Activated CD4-positive, CD25-positive, alpha-beta regulatory T cell (primary cell): ENCODE data around the gene CRTC3.
"Not testable (repeated sequence)": the region's sequence is repeated elsewhere in the genome, so short reads cannot be mapped to it uniquely, and the experiment has no call there.

ENCODE experiments used
- DNase-seq, 4 experiments: peaks; one replicate each; lab custom pipeline; 2025; lab: John Stamatoyannopoulos, UW

CRTC3 gene, protein sequence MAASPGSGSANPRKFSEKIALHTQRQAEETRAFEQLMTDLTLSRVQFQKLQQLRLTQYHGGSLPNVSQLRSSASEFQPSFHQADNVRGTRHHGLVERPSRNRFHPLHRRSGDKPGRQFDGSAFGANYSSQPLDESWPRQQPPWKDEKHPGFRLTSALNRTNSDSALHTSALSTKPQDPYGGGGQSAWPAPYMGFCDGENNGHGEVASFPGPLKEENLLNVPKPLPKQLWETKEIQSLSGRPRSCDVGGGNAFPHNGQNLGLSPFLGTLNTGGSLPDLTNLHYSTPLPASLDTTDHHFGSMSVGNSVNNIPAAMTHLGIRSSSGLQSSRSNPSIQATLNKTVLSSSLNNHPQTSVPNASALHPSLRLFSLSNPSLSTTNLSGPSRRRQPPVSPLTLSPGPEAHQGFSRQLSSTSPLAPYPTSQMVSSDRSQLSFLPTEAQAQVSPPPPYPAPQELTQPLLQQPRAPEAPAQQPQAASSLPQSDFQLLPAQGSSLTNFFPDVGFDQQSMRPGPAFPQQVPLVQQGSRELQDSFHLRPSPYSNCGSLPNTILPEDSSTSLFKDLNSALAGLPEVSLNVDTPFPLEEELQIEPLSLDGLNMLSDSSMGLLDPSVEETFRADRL

DNA sequence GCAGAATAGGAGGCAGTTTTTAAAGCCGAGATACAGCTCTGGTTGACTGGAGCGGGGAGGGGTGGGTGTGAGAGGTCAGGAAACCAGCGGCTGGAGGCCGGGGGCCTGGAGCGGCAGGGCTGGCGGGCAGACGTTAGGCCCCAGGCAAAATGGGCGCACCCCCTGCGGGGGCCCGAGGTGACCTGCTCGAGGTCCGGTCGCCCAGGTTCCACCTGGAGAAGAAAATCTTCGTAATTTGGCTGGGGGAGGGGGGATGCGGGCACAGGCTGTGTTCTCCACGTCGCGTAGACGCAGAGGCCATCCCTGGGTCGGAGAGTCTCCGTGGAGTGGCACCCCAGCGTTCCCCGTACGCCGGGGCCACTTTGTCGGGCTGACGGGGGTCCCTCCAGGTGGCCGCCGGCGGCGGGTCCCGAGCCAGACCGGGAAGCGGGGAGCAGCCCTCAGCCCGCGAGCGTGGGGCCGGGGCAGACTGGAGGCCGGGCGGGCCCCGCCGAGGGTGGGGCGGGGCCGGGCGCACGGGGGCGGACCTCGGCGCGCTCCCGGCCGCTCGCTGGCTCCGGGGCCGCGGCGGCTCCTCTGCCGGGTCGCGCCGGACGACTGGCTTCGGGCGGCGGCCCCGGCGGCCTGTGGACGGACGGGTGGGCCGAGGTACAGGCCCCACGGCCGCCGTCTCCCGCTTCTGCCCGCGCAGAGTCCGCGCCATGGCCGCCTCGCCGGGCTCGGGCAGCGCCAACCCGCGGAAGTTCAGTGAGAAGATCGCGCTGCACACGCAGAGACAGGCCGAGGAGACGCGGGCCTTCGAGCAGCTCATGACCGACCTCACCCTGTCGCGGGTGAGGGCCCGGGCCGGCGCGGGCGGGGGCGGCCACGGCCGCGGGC is at the start of gene CRTC3:
Gene CRTC3, plus strand, starts transcription at position 553 of the 879 bp plus-strand sequence. Its CDS starts 149 bp downstream, at position 702.
- peak; percentile 18 to 48 (median 35) for DNase-seq

DNA sequence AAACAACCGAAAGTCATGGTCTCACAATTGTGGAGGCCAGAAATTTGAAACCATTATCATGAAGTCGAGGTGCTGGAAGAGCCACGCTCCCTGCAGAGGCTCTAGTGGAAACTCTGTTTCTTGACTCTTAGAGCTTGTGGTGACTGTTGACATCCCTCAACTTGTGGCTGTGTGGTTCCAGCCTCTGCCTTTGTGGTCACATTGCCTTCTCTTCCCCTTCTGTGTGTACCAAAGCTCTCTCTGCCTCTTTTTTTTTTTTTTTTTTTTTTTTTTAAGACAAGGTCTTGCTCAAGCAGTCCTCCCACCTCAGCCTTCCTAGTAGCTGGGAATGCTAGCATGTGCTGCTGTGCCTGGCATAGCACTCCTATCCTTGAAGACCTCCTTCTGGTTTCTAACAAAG is 48.7 kb upstream of the CRTC3 start:
- DNase-seq, result no peak

DNA sequence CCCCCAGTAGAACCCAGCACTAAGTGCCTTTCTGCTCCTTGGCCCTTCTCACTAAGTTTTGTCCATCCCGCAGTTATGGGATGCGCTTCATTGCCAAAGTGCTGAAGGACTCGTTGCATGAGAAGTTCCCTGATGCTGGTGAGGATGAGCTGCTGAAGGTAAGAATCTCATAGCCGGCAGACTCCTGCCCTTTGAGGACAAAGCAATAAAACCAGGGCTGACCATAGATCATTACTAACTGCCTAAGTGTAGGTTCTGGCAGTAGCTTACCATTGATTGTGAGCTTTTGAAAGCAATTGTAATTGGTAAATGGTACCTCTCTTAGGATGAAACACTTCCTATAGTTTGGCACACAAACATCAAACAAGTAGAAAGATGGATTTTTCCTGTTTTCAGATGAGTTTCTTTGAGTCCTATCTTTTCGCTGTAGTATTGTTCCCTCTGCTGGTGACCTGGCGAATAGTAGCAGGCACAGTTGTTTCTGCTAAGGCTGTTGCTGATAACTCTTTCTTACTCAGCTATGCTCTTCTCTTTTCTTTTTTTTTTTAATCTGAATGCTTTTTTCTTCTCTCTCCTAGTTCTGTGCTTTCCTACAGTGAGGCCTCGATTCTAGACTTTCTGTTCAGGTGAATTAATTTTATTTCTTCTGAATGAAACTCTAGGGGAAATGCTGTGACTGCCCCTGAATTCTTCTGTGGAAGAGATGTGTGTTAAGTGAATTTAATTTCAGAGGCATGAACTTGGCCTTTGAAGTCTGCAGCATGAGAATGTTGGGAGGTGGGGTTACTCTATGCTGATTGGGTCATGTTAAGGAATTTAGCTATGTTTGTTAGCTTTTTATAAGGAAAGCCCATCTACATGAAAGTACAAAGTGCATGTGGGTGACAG is 47.4 kb upstream of the CRTC3 start:
- peak in 2 of 4 experiments; percentile 4 to 10 for DNase-seq

DNA sequence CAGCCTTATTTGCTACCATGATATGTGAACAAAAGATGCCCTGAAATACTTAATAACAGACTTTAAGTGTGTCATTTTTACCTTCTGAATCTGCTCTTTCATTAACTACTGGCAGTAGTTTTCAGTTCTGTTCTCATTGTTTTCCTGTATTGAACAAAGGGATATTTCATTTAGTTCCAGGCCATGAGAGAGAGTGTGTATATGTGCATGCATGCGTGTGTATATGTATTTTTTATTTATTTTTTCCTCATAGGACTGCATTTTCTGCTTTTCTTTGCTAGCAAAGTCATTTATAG is 46.8 kb upstream of the CRTC3 start:
- no peak for DNase-seq

DNA sequence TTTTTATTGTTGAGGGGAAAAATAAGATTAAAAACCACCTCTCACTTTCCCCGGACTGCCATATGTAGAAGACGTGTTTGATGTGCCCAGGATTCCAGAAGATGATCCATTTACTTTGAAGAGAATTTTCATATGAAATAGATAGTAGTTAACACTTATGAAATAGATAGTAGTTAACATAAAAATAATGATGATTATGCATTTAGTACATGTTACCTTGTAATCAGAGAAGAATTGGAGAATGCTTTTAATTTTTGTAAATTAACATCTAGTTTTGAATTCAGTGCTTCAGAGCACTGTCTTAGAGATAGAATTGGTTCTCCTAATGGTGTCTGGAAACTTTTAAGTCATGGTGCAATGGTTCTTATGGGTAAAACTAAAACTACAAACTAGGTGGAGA is 46.1 kb upstream of the CRTC3 start:
- DNase-seq, result no peak

DNA sequence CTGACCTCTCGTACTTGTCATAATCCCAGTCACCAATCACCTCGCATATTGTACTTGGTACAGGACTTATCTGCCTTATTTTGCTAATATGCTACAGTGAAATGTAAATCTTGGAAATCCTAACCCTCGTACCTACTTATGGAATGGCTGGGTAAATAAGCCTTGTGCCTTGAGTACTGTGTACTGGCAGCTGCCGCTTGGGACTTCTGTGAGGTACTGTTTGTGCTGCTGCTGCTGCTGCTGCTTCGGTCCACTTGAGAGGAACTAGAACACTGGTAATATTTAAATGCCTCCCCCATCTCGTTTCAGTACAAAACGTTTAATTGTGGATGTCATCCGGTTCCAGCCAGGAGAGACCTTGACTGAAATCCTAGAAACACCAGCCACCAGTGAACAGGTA is 42.5 kb upstream of the CRTC3 start:
- no peak for DNase-seq

DNA sequence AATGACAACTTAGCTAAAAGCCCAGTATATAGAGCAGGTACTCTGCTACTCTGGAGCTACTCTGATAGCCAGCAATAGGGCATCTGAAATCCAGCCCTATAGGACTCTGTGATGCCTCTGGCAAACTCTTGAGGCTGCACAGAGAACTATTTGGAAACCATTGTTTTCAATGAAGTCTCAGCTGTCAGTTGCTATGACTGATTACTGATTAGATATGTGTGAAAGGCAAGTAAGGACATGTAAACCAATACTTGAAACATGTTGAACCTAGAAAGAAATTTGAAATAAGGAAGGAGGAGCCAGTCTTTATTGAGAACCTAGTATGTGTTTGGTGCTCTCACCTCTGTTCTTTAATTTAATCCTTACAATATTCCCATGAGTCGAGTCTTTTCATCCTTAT is 40.2 kb upstream of the CRTC3 start:
- no peak for DNase-seq

DNA sequence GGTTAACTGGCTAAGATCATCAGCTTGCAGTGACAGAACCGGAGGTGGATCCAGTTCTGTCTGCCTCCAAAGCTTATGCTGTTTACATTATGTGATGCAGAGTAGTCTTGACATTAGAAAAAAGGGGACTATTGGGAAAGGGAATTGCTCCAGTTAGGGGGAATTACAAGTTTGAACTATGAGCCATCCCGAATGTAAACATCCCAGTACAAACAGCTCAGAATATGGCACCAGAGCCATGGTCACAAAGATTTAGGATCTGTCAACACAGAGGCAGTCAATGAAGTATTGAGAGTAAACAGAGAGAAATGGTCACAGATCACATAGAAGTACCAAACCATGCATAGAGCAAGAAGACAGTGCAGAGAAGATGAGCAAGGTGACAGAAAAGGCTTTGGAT is 39.8 kb upstream of the CRTC3 start:
- DNase-seq, result no peak

DNA sequence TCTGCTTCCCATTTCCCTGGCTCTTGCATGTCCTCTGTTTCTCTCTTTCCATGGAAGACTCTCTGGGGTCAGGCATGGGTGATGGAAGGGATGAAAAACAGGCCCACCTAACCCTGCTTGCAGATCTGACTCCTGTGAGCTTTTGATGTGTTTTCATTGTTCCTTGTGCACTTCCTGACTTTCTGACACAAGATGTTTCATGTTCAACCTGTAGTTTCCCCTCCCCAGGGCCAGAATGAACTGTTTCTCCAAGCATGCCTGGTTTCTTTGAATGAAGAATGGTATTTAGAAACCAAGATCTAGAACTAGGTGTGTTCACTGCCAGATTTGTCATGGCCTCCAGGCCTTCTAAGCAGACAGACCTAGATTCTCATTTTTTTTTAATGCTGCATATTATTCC is 36.1 kb upstream of the CRTC3 start:
- DNase-seq, result no peak

DNA sequence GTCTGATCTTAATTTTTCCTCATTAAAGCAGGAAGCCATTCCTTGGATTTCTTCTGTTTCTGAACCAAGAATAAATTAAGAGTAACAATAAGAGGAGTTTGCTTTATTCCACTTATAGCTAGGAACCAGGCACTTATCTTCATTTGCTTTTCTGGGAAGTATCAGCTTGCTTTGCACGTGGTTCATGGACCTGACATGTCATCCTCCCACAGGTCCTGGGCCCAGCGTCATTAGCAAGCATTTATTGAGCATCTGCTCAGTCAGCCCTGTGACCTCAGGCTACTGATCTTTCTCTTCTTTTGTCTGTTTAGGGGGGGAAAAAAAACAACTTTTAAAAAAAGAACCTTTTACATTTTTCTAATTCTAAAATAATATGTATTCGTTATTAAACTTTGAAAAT is 34.7 kb upstream of the CRTC3 start:
- no peak for DNase-seq

DNA sequence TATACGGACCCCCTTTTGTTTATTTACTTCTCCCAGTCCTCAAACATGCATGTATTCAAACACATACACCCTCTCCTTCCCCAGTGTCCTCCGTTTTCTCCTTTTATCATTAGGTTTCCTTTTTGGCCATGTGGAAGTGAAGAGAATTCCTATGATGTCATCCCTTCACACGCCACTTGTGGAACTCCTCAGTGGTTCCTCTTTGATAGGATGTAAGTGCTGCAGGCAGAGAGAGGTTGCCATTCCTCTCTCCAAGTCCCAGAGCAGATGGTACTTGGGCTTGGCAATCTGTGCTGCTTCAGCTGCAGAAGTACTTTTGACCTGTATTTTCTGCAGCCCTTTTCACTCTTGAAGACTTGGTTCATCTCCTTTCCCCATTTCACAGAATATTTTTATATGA is 32.9 kb upstream of the CRTC3 start:
- DNase-seq, result no peak

DNA sequence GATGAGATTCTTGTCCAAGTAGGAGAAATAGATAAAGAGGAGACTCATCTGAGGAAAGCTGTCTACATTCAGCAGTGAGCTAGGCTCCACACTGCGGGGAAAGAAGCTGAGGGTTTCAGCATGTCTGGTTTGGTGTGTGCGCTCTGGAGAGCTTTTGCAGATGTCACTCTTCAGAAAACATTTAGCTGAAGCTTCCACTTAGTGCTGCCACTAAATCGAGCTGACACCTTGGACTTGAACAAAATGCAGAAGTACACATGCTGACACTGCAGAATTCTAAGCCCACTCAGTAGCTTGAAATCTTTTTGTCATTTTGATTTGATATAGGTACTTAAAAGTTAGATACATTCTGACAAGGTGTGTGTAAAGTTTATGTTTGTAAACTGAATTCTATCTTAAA is 32.3 kb upstream of the CRTC3 start:
- DNase-seq, result no peak

DNA sequence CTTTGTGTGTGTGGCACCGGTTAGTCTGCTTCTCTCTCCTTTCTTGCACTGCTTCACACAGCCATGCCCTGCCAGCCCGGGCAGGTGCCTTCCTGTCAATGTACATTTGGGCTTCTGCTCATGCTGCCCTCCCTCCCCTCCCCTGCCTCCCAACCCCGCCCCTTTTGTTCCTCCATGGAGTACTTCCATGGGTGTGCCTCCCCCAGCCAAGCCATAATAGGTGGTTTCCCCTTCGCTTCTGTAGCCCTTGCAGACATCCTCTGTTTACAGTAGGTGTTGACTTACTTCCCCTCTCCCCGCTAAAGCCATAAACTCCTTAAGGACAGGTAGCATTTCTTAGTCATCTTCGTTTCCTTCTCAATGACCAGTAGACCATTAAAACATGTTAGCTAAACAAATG is 31.8 kb upstream of the CRTC3 start:
- DNase-seq, result no peak

DNA sequence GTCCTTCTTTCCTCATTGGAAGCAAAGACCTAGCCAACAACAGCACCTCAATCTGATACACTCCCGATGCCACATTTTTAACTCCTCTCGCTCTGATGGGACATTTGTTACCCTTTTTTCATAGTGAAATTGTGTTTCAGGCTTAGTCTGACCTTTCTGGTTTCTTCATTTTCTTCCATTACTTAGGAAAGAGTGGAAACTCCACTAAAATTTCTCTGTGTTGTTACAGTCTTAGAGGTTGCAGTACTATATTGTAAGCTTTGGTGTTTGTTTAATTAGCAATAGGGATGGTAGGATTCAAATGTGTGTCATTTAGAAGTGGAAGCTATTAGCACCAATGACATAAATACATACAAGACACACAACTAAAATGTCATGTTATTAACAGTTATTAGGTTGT is 29.6 kb upstream of the CRTC3 start:
- no peak for DNase-seq

DNA sequence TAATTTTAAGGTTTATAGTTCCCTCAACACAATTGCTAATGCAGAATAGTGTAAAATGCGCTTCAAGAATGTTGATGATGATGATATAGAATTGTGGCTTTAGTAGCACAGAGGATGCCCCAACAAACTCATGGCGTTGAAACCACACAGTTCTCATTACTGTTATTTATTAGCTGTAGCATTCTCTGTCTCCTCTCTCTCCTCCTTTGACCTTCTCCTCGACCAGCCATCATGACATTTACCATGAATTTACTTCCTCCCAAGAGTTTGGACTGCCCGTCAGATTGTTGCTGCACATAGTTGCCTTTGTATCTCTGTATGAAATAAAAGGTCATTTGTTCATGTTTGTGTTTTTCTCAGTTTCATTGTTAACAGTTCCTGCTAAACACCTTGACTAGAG is 27.8 kb upstream of the CRTC3 start:
- no peak for DNase-seq

DNA sequence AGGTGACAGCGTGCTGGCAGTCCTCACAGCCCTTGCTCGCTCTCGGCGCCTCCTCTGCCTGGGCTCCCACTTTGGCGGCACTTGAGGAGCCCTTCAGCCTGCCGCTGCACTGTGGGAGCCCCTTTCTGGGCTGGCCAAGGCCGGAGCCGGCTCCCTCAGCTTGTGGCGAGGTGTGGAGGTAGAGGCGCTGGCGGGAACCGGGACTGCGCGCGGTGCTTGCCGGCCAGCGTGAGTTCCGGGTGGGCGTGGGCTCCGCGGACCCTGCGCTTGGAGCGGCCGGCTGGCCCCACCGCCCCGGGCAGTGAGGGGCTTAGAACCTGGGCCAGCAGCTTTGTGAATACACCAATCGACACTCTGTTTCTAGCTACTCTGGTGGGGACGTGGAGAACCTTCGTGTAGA is 18.9 kb upstream of the CRTC3 start:
- not testable (repeated sequence) for DNase-seq

DNA sequence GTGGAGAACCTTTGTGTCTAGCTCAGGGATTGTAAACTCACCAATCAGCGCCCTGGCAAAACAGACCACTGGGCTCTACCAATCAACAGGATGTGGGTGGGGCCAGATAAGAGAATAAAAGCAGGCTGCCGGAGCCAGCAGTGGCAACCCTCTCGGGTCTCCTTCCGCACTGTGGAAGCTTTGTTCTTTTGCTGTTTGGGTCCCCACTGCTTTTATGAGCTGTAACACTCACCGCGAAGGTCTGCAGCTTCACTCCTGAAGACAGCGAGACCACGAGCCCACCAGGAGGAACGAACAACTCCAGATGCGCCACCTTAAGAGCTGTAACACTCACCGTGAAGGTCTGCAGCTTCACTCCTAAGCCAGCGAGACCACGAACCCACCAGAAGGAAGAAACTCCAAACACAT is 18.5 kb upstream of the CRTC3 start:
- not testable (repeated sequence) for DNase-seq

DNA sequence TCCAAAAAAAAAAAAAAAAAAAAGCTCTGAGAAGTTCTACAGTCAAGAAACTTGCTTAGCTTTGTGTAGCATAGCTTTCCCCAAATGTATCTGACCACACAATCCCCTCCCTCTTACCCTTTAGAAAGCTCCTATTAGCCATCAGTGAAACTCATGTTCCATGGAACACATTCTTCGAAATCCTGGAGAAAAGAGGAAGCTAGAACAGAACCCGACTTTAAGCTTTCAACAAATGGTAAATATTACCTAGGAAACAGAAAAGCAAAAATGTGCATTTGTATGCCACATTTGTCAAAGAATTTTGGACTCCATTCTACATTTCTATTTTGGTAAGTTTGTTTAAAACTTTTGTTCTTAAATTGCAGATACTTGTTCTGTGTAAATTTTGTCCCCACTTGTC is 17.4 kb upstream of the CRTC3 start:
- no peak for DNase-seq

DNA sequence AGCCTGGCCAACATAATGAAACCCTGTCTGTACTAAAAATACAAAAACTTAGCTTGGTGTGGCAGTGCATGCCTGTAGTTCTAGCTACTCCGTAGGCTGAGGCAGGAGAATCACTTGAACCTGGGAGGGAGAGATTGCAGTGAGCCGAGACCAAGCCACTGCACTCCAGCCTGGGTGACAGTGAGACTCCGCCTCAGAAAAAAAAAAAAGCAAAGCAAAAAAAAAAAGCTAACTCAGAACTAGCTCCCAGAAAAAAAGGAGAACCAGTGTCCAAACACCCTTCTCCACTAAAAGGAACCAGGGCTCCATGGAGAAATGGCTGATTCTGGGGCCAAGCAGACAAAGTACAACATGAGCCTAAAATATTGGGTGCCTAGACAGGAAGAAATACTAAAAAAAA is 16.7 kb upstream of the CRTC3 start:
- DNase-seq, result no peak

DNA sequence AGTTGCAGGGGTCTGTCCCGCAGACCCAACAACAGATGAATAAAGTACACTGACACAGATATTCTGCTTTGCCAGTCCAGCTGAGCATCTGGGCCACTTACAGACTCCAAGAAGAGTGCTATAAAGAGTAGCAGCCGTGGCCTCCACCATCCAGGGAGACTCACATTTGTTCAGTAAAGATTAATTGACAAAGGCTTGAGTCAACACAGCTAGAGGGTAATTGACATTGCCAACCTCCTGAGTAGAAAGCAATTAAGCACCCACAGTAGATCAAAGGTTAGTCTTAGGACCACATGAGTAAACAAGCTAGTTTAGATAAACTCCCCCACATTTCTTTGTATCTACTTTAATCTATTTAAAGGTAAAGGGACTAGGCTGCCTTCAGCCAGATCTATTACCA is 16.3 kb upstream of the CRTC3 start:
- no peak for DNase-seq

DNA sequence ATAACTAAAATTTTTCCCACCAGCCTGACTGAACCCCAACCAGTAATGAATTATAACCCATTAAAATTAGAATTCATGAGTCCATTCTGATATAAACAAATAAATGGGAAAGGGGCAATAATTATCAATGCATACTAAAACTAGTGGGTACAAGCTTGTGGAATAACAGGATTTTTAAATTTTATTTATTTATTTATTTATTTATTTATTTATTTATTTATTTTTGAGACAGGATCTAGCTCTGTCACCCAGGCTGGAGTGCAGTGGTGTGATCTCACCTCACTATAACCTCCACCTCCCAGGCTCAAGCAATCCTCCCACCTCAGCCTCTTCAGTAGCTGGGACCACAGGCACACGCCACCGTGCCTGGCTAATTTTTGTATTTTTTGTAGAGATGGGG is 15.8 kb upstream of the CRTC3 start:
- not testable (repeated sequence) for DNase-seq

DNA sequence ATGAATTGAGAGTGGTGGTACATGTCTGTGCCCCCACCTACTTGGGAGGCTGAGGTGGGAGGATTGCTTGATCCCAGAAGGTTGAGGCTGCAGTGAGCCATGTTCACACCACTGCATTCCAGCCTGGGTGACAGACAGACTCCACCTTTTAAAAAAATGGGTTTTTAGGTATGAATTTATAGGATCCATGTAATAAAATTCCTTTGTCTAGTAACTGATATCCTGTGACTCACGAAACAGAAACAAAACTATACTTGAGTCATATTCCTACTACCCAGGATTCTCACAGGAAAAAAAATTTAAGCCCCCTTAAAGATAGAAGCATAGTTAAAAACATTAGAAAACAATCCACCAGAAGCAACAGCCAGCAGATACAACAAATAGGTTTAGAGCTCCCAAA is 10.0 kb upstream of the CRTC3 start:
- no peak for DNase-seq
